GM19438 (cell line): ENCODE results near the gene NISCH.
A peak's percentile ranks its signal among the peaks of the same experiment; 100 is the strongest.

Source experiments
- ATAC-seq: cut with Tn5 transposase; IDR thresholded peaks from one replicate; pipeline ENCODE4 v1.9.1; 2021; ENCODE audit warnings: low read depth; ENCODE audit not compliant: unreplicated experiment

Gene NISCH

GRCh38 chr3:52446631-52447511, 8.5 kb upstream of the NISCH start:
- no peak for ATAC-seq

- no peak for ATAC-seq
Observed at GRCh38 chr3:52447512-52448355, 7.7 kb upstream of the NISCH start.

GRCh38 chr3:52450489-52451236, 4.7 kb upstream of the NISCH start:
- ATAC-seq = no peak

- no peak for ATAC-seq
Observed at GRCh38 chr3:52451237-52452083, 3.9 kb upstream of the NISCH start.

- no peak for ATAC-seq
Observed at GRCh38 chr3:52452126-52452525, 3.3 kb upstream of the NISCH start.

- no peak for ATAC-seq
Observed at GRCh38 chr3:52452570-52453221, 2.7 kb upstream of the NISCH start.

GRCh38 chr3:52453496-52454249, 1.7 kb upstream of the NISCH start, which contains the start of gene TNNC1:
Gene TNNC1, minus strand, starts transcription at chr3:52454041. Its CDS starts 26 bp downstream, at chr3:52454015.
- ATAC-seq = no peak

GRCh38 chr3:52454250-52454937, 1.0 kb upstream of the NISCH start:
- ATAC-seq = no peak

- peak; percentile 4 for ATAC-seq
Observed at GRCh38 chr3:52454938-52455282, 494 bp upstream of the NISCH start.

- no peak for ATAC-seq
Observed at GRCh38 chr3:52456169-52456799, 880 bp downstream of the NISCH start.

GRCh38 chr3:52456800-52457183, 1.4 kb downstream of the NISCH start:
- no peak for ATAC-seq

- no peak for ATAC-seq
Observed at GRCh38 chr3:52458031-52458760, 2.8 kb downstream of the NISCH start.

- no peak for ATAC-seq
Observed at GRCh38 chr3:52458770-52459545, 3.6 kb downstream of the NISCH start.

- no peak for ATAC-seq
Observed at GRCh38 chr3:52461874-52462273, 6.5 kb downstream of the NISCH start.

GRCh38 chr3:52463416-52463815, 8.0 kb downstream of the NISCH start:
- no peak for ATAC-seq

- ATAC-seq = no peak
Observed at GRCh38 chr3:52468336-52468735, 12.9 kb downstream of the NISCH start.
